Measurements from ENCODE around the gene PHF24.
"Not testable (repeated sequence)": the region's sequence is repeated elsewhere in the genome, so short reads cannot be mapped to it uniquely, and the experiment has no call there.

Gene PHF24

DNA sequence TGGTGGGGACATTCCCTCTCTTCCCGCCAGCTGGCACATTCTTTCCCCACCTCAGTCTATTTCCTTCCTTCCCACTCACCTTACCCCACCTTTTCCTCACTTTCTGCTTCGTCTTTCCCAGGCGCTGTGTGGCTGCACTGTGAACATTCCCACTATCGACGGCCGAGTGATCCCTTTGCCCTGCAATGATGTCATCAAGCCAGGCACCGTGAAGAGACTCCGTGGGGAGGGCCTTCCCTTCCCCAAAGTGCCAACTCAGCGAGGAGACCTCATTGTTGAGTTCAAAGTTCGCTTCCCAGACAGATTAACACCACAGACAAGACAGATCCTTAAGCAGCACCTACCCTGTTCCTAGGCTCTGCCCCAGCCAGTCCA, 38.8 kb downstream of the PHF24 start:
- no peak for DNase-seq (ENCODE audit: low read depth, low spot score)

DNA sequence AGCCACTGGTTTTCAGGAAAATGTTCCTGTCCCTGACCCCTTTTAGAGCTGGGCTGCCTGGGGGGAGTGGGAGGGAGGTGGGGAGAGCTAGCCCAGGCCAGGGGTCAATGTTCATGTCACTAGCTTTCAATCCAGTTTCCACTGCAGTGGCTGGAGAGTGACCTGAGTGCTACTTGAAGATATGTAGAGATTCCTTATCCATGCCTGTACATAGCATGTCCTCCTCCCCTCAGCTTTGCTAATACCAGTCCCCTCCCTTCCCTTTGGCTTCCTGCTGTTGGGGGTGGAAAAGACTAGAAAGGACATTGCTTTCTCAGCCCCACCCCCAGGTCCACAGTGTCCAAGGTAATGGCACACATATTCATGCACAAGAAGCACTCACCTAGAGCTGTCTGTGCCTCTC, 39.3 kb downstream of the PHF24 start:
- no peak for DNase-seq (ENCODE audit: low read depth, low spot score)

DNA sequence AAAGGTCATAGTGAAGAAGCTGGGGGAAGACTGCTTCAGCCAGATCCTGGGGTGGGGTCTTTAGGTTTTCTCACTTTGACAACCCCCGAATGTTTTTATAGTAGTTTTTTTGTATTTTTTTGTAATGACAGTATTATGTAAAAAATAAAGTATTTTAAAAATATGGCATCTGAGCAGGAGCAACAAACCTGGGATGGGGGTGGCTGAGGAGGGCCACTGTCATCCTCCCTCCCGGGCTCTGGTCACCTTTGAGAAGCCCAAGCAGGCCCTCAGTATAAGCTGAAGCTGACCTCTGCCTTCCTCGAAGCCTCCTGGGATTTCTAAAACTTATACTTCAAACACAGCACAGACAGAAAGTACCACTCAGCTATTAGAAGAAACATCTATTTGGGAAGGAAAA, 40.2 kb downstream of the PHF24 start:
- no peak for DNase-seq (ENCODE audit: low read depth, low spot score)

DNA sequence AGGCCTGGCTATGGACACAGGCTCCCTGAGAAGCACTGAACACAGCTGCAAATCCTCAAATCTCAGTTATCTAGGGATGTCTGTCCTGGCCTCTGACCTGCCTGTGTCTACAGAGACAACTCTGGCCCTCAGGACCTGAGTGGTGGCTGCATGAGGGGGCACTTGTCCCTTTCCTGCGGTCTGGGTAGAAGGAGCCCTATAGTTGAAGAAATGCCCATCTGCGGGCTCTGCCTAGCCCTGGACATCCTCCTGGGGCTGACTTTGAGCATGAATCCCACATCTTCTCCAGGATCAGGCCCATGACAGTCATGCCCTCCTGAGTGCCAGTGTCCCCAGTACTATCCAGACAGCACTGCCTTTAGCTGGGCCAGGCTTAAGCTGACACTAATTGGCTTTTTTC, 41.5 kb downstream of the PHF24 start:
- no peak for DNase-seq (ENCODE audit: low read depth, low spot score)

DNA sequence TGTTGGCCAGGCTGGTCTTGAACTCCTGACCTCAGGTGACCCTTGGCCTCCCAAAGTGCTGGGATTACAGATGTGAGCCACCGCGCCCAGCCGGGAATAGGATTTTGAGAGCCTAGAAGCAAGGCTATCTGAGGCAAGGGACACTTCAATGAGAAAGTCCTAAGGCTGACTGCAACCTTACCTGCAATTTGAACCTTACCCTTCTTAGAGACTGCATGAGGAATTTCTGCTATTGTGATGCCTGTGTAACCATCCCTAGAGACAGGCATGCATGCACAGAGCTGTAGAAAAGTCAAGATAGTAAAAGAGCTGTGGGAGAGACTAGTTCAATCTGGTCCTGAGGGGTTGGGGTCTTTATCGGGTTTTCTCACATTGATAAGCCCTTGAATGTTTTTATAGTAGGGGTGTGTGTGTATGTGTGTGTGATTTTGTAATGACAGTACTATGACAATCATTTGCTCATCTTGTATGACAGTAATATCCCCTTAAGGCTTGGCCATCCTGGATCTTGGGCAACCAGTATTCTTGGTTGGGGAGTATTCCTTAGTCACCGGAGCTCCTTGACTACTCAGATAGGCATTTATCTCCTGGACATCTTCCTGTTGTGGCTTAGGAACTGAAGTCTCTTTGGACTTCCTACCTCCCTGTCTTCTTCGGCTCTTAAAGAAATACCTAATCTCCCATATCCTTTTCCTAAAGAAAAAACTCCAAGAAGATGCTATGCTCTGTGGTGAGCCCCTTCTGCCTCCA, 42.6 kb downstream of the PHF24 start:
- DNase-seq (ENCODE audit: low read depth, low spot score), result no peak

DNA sequence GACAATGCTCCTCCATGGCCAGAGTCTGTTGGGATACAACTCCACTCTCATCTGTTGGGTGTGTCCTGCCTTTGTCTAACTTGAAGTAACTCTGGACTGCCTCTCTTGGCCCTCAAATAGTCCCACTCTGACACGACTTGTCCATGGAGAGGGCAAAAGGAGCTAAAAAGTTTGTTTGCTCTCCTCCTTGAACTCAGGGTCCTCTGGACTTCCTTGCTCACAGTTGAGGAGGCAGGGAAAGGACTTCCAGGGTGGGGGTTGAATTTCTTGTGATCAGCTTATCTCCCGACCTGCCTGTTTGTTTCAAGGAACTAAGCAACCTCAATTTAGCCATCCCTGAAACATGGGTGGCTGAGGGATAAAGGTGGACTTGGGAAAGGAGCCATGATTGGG, 43.2 kb downstream of the PHF24 start:
- no peak for DNase-seq (ENCODE audit: low read depth, low spot score)

DNA sequence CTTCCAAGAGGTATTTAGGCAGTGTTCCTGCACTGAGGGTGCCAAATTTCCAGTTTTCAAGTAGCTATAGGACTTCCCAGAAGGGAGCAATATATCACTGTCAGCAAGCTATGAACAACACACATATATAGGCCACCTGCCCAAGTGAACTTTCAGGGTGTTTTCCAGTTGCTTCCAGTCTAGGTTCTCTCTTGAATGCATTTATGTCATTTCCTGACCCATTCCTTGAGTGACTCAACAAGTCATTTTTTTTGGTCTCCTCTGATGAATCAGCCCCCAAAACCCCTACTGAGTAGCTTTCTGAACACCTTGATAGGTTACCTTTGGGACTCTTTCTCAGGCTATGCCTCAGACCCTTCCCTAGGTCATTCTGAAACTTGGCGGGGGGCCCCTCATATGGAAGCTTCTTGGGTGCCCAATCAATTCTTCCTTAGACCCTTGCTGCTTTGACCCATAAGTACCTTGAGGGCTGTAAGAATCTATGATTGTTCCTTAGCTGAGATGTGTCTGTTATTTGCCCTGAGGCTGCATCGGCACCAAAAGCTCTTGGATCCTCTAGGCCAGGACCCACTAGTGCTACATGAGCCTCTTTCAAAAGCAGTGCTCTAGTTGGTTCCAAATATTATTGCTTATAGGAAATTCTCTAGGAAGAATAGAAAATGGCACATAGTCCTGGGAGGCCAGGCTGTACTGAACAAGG, 43.9 kb downstream of the PHF24 start:
- DNase-seq (ENCODE audit: low read depth, low spot score), result no peak

DNA sequence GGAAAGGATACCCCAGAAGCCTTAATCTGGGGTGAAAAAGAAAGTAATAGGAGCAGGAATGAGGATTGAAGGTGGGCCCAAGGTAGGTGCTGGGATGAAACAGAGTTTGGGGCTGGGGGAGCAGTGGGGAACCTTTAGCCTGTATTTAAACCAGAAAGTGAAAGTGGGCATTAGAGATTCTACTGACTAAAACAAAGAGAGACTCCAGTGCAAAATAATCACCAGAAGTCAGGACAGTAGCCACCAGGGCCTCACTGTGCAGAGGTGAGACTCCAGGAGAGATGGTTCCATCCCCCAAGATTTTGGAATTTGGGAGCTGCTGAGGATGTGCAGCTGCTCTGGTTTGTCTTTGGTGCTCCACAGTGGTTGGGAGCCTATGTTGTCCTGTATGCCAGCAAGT, 44.5 kb downstream of the PHF24 start:
- DNase-seq (ENCODE audit: low read depth, low spot score), result no peak

DNA sequence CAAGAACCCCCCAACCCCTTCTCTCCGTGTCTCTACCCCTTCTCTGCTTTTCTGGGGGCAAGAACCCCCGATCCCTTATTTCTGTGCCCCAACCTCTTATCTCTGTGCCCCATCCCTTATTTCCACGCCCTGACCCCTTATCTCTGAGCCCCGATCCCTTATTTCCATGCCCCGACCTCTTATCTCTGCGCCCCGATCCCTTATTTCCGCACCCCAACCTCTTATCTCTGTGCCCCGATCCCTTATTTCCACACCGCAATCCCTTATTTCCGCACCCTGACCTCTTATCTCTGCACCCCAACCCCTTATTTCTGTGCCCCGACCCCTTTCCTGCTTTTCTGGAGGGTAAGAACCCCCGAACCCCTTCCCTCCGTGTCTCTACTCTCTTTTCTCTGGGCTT, 46.2 kb downstream of the PHF24 start:
- DNase-seq (ENCODE audit: low read depth, low spot score), result not testable (repeated sequence)

DNA sequence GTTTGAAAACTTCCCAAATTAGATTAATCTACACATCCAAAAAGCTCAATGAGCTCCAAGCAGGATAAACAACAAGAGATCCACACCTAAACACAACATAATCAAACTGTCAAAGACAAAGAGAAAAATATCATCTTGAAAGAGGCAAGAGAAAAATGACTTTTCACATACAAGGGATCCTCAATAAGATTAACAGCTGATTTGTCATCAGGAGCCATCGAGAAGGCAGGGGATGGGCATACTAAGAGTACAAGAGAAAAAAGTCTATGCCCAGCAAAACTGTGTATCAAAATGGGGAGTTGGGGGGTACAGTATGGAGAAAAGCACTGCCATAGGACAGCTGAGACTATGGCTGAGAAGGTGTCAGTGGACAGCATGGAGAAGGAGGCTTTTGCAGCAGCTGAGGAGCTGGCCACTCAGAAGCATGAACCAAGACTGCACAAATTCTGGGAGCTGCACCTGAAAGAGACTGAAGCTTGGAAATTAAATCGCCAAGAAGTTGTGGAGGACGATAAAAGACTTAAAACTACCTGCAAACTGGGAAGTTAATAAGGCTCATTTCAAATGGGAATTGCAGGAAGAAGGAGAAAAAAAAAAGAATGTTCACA, 52.4 kb downstream of the PHF24 start:
- no peak for DNase-seq (ENCODE audit: low read depth, low spot score)

DNA sequence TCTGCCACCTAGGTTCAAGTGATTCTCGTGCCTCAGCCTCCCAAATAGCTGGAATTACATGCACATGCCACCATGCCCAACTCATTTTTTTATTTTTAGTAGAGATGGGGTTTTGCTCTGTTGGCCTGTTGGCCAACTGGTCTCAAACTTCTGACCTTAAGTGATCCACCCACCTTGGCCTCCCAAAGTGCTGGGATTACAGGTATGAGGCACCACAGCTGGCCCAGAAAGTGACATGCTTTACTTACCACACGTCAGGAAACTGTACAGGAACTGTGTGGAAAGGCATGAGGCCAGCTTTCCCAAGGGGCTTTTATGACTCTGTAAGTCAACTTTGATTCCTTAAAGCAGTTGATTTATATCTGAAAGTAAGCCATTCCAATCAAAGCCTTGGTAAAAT, 56.4 kb downstream of the PHF24 start:
- no peak for DNase-seq (ENCODE audit: low read depth, low spot score)

DNA sequence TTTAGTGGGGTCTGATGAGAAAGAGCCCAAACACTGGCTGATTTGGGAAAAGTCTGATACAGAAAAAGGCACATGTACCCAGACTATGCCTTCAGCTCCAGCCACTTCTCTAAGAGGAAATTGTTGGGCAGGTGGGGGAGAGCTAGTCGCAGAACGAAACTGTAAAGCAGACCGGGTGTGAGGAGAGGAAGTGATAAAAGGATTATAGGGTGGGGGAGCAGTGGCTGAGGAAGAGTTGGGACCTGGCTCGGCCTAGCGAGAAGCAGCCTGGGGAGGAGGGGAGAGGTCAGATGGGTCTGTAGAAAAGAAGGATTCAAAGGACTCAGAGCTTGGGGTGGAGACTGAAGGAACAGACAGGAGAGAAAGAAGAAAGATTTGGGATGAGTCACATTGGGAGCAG, 65.4 kb downstream of the PHF24 start:
- DNase-seq (ENCODE audit: low read depth, low spot score), result not testable (repeated sequence)

DNA sequence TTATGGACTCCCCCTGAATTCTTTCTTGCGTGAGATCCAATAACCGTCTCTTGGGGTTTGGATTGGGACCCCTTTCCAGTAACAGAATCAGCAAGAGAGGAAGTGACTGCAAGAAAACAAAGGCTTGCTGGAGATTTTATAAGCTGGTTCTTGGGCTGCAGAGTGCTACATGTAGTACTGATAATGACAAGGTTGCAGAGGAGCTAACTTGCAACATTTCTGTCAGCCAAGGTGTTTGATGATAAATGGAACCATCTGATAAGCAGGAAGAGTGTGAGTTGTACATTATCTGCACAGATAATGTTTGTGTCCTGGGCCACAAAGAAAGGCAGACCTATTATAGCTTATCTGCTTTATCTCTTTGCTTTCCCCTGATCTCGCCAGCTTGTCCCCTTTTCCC, 68.6 kb downstream of the PHF24 start:
- no peak for DNase-seq (ENCODE audit: low read depth, low spot score)

DNA sequence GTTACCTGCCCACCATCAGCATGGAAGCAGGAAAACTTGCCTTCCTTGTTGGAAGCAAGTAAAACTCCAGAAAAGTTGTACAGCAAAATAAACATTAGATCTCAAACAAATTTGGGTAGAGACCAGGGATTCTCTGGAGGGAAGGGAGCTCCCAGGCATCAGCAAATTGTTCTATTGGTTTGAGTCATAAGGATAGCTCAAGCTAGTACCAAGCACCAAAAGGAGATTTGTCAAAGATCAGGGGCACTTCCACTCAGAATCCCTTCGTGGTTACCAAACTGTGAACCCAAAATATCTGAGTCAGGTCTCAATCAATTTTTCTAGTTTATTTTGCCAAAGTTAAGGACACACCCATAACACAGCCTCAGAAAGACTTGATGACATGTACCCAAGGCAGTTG, 69.3 kb downstream of the PHF24 start:
- no peak for DNase-seq (ENCODE audit: low read depth, low spot score)

DNA sequence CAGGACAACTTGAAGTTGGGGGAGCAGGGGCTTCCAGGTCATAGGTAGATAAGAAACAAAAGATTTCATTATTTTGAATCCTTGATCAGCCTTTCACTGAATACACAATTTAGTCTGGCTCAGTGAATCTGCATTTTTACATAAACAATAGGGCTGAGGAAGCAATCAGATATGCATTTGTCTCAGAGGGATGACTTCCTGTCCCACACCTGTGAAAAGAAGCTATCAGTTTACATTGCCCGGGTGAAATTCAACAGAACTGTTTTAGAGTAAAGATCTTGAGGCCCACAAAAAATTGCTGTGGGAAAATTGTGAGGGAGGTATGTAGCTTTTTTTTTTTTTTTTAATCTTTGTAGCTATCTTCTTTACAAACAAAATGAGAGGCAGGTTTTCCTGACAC, 69.8 kb downstream of the PHF24 start:
- DNase-seq (ENCODE audit: low read depth, low spot score), result no peak

DNA sequence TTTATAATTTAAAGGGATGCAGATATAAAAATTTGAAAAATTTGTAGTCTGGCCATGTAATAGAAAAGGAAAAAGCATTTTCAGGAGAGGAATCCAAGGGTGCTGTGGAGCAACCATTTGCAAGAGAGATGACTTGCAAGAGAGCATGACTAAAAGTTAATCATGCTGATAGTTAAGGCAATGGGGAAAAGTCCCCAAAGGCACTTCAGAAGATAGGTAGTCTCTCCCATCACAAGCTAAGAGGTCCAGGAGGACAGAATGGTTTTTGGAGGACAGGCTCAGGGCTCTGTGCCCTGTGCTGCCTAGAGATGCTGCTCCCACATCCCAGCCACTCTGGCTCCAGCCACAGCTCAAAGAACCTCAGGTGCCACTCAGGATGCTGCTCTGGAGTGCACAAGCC, 70.3 kb downstream of the PHF24 start:
- no peak for DNase-seq (ENCODE audit: low read depth, low spot score)

DNA sequence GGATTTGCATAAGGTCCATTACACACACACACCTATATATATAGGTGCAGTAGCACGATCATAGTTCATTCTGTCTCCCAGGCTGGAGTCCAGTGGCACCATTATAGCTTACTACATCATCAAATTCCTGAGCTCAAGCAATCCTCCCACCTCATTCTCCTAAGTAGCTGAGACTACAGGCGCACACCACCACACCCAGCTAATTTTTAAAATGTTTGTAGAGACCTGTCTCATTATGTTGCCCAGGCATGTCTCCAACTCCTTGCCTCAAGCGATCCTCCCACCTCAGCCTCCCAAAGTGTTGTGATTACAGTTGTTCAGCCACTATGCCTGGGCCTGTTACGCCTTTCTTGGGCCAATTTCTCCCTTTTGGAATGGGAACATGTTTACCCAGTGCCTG, 71.2 kb downstream of the PHF24 start:
- DNase-seq (ENCODE audit: low read depth, low spot score), result no peak

DNA sequence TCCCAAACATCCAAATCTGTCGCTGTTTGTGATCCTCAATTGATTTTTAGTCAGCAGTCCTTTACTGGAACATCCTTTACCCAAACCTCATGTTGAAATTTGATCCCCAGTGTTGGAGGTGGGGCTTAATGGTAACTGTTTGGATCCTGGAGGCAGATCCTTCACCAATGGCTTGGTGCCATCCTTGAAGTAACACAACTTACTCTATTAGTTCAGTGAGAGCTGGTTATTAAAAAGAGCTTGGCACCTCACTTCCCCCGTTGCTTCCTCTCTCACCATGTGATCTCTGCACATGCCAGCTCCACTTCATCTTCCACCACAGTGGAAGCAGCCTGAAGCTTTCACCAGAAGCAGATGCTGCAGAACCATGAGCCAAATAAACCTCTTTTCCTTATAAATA, 71.8 kb downstream of the PHF24 start:
- DNase-seq (ENCODE audit: low read depth, low spot score), result no peak
